CD4-positive, alpha-beta T cell treated with Interleukin-21 for 1 hour (primary cell): ENCODE measurements around the gene CXCL14.

ENCODE experiments used
- DNase-seq: peaks from one replicate; pipeline ENCODE4 v3.0.0-alpha.2; 2020

The CXCL14 gene

GRCh38 chr5:135596157-135596763 lies 17.5 kb upstream of the CXCL14 start:
- no peak for DNase-seq

- no peak for DNase-seq
Observed at GRCh38 chr5:135594416-135594960, 15.7 kb upstream of the CXCL14 start.

GRCh38 chr5:135593886-135594285 lies 15.1 kb upstream of the CXCL14 start:
- no peak for DNase-seq

- no peak for DNase-seq
Observed at GRCh38 chr5:135593141-135593540, 14.3 kb upstream of the CXCL14 start.

GRCh38 chr5:135592312-135593045 lies 13.7 kb upstream of the CXCL14 start:
- DNase-seq = no peak

- DNase-seq = no peak
Observed at GRCh38 chr5:135591277-135591676, 12.5 kb upstream of the CXCL14 start.

GRCh38 chr5:135589152-135589551 lies 10.4 kb upstream of the CXCL14 start:
- DNase-seq = no peak

GRCh38 chr5:135587721-135588663 lies 9.2 kb upstream of the CXCL14 start:
- DNase-seq = no peak

- no peak for DNase-seq
Observed at GRCh38 chr5:135584918-135585317, 6.1 kb upstream of the CXCL14 start.

GRCh38 chr5:135584276-135584675 lies 5.5 kb upstream of the CXCL14 start:
- no peak for DNase-seq

- DNase-seq = no peak
Observed at GRCh38 chr5:135582099-135582781, 3.4 kb upstream of the CXCL14 start.

GRCh38 chr5:135578305-135578684 lies 496 bp downstream of the CXCL14 start:
- DNase-seq = no peak

- DNase-seq = no peak
Observed at GRCh38 chr5:135577421-135577820, 1.4 kb downstream of the CXCL14 start.

GRCh38 chr5:135576075-135576599 lies 2.7 kb downstream of the CXCL14 start:
- DNase-seq = no peak

- no peak for DNase-seq
Observed at GRCh38 chr5:135574493-135574892, 4.3 kb downstream of the CXCL14 start.

GRCh38 chr5:135571902-135572301 lies 6.9 kb downstream of the CXCL14 start:
- no peak for DNase-seq

- DNase-seq = no peak
Observed at GRCh38 chr5:135571066-135571609, 7.7 kb downstream of the CXCL14 start.

- no peak for DNase-seq
Observed at GRCh38 chr5:135570453-135570764, 8.4 kb downstream of the CXCL14 start.

GRCh38 chr5:135569755-135570452 lies 8.9 kb downstream of the CXCL14 start:
- no peak for DNase-seq

GRCh38 chr5:135568923-135569360 lies 9.8 kb downstream of the CXCL14 start:
- no peak for DNase-seq

GRCh38 chr5:135568246-135568645 lies 10.5 kb downstream of the CXCL14 start:
- DNase-seq = no peak

GRCh38 chr5:135567661-135568060 lies 11.1 kb downstream of the CXCL14 start:
- DNase-seq = no peak
